Natural killer cell treated with Interleukin-12 subunit alpha and Interleukin-12 subunit beta and Interleukin-15 and Interleukin-18, amount 100 ng/mL, for 72 hours (primary cell): ENCODE measurements around the gene KNSTRN. TPM values are rescaled to one million over a fixed set of nuclear protein-coding genes. Genes with fewer than 3 reads are reported as not detected.
A peak's percentile ranks its signal among the peaks of the same experiment; 100 is the strongest.

Source experiments
- ATAC-seq, 2 donors: fragments of 150-1000 bp; cut with Tn5 transposase in 1 of 2; sonication (Bioruptor Pico), chemical (Tn5 transposase) in 1 of 2; 2 replicates each; pipeline ENCODE4 v1.10.0; 2021
- DNase-seq: peaks from one replicate; pipeline ENCODE4 v3.0.0; 2022; ENCODE audit warnings: low spot score
- H3K27ac Mint-ChIP-seq, 2 donors: 1 replicate in 1 of 2; 2 replicates in 1 of 2; pipeline ENCODE4 v1.8.0; 2022; ENCODE audit warnings: mixed read lengths in 2 of 2, mild to moderate bottlenecking in 1 of 2, moderate library complexity in 1 of 2
- H3K27me3 Mint-ChIP-seq, 2 donors: 1 replicate in 1 of 2; 2 replicates in 1 of 2; pipeline ENCODE4 v1.8.0; 2022; ENCODE audit warnings: mixed read lengths in 2 of 2
- H3K36me3 Mint-ChIP-seq: one replicate; pipeline ENCODE4 v1.8.0; 2022; ENCODE audit warnings: mixed read lengths
- H3K4me1 Mint-ChIP-seq, 2 donors: 1 replicate in 1 of 2; 2 replicates in 1 of 2; pipeline ENCODE4 v1.8.0; 2022; ENCODE audit warnings: low read depth in 2 of 2, mixed read lengths in 2 of 2, mild to moderate bottlenecking in 1 of 2
- H3K4me3 Mint-ChIP-seq: one replicate; pipeline ENCODE4 v1.8.0; 2022; ENCODE audit warnings: mixed read lengths
- H3K9me3 Mint-ChIP-seq: 2 replicates; pipeline ENCODE4 v1.8.0; 2022; ENCODE audit warnings: mixed read lengths
- total RNA-seq, 2 donors: library from RNA; stranded (reverse); gene quantifications; one replicate each; pipeline ENCODE4 v1.2.3, GENCODE V29; 2022

KNSTRN gene
- total RNA-seq, 2 donors from 2014 or later, result 32.4 to 75.1 TPM

GRCh38 chr15:40428185-40428584 is 45.7 kb downstream of the KNSTRN start:
- no peaks in the 10 kb centered on the region for H3K27me3 Mint-ChIP-seq
- H3K27ac Mint-ChIP-seq, result no peak overlapping the region
- no peaks in the 10 kb centered on the region for H3K9me3 Mint-ChIP-seq
- ATAC-seq (no peak), DNase-seq (no peak)
- H3K4me3 Mint-ChIP-seq, result no peak overlapping the region
- H3K36me3 Mint-ChIP-seq, result no peaks in the 10 kb centered on the region
- peaks cover 0 to 3% of the 10 kb centered on the region in 2 donors for H3K4me1 Mint-ChIP-seq

DNA sequence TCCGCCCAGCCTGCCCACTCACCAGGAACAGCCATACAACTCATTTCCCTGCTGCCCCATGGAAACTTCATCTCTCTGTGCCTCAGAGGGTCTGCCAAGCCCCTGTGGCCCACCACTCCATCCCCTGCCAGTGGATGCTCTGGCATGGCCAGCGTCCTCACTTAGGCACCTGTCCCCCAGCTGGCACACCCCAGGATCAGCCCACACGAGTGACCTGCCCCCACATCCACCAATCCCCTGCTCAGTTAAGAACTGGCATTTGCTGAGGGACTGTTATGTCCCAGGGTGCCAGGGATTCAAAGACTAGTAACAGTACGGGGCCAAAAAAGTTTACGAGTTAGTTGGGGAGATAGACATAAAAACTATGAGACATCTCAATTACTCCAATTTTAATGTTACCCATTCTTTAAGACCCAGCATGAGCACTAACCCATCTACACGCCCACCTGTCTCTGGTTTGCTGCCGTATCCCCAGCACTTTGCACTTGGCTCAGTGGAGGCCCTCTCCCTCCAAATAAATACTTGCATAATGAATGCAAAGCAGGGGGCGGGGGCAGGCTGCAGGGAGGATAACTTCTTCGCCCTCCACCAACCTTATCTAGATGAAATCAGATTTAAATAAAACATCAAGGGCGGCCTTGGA is 46.7 kb downstream of the KNSTRN start:
- Mint-ChIP-seq H3K4me1 (peaks cover 0 to 3% of the 10 kb centered on the region in 2 donors), H3K36me3 (no peaks in the 10 kb centered on the region), H3K9me3 (no peaks in the 10 kb centered on the region), H3K27me3 (no peaks in the 10 kb centered on the region), H3K4me3 (no peak overlapping the region), H3K27ac (no peak overlapping the region)
- DNase-seq (no peak), ATAC-seq (no peak)

GRCh38 chr15:40430271-40430805 is 47.8 kb downstream of the KNSTRN start:
- H3K4me3 Mint-ChIP-seq, result no peak overlapping the region
- peaks cover 0 to under 1% of the 10 kb centered on the region in 2 donors for H3K27me3 Mint-ChIP-seq
- H3K27ac Mint-ChIP-seq, result no peak overlapping the region
- DNase-seq, result no peak
- ATAC-seq, result no peak
- H3K36me3 Mint-ChIP-seq, result no peaks in the 10 kb centered on the region
- no peaks in the 10 kb centered on the region for H3K9me3 Mint-ChIP-seq
- peaks cover 0 to 6% of the 10 kb centered on the region in 2 donors for H3K4me1 Mint-ChIP-seq

DNA sequence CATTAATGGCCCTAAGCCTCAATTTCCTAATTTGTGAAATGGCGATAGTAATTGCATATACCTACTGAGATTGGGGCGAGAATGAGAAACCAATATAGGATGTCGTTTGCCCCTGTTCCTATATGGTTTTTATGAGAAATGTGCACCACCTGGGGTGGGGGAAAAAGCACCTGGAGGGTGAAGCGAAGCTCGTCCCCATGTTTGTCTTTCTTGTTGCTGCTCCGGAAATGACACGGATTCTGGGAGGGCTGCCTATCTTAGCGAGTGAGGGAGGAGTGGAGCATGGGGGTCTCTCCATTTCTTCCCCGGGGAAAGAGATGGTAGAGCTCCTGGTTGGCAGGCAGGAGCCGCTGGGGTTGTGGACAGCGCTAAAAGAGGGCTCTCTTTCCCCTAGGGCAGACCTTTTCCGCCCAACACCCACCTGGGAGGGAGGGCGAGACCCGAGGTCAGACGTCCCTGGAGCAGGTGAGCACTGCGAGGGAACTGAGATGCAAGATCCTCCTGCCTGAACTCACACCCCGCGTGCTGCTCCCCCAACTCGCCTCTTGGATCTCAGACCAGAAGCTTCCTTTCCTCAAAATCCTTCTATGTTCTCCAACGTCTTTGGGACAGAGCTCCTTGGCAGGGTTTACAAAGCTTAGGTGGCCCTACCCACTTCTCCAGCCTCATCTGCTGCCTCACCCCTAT is 52.6 kb downstream of the KNSTRN start:
- DNase-seq (no peak), ATAC-seq (no peak)
- H3K27me3 Mint-ChIP-seq, result peaks cover 7 to 24% of the 10 kb centered on the region in 2 donors
- H3K36me3 Mint-ChIP-seq, result no peaks in the 10 kb centered on the region
- H3K27ac Mint-ChIP-seq, result no peak overlapping the region
- peaks cover 9 to 24% of the 10 kb centered on the region in 2 donors for H3K4me1 Mint-ChIP-seq
- no peaks in the 10 kb centered on the region for H3K9me3 Mint-ChIP-seq
- peak overlapping the region; percentile 38 for H3K4me3 Mint-ChIP-seq

GRCh38 chr15:40435710-40436089 is 53.2 kb downstream of the KNSTRN start:
- H3K4me3 Mint-ChIP-seq, result peak overlapping the region; percentile 38
- no peaks in the 10 kb centered on the region for H3K36me3 Mint-ChIP-seq
- H3K27me3 Mint-ChIP-seq, result peaks cover 7 to 24% of the 10 kb centered on the region in 2 donors
- ATAC-seq (no peak), DNase-seq (no peak)
- no peaks in the 10 kb centered on the region for H3K9me3 Mint-ChIP-seq
- H3K27ac Mint-ChIP-seq, result no peak overlapping the region
- peaks cover 11 to 25% of the 10 kb centered on the region in 2 donors for H3K4me1 Mint-ChIP-seq

DNA sequence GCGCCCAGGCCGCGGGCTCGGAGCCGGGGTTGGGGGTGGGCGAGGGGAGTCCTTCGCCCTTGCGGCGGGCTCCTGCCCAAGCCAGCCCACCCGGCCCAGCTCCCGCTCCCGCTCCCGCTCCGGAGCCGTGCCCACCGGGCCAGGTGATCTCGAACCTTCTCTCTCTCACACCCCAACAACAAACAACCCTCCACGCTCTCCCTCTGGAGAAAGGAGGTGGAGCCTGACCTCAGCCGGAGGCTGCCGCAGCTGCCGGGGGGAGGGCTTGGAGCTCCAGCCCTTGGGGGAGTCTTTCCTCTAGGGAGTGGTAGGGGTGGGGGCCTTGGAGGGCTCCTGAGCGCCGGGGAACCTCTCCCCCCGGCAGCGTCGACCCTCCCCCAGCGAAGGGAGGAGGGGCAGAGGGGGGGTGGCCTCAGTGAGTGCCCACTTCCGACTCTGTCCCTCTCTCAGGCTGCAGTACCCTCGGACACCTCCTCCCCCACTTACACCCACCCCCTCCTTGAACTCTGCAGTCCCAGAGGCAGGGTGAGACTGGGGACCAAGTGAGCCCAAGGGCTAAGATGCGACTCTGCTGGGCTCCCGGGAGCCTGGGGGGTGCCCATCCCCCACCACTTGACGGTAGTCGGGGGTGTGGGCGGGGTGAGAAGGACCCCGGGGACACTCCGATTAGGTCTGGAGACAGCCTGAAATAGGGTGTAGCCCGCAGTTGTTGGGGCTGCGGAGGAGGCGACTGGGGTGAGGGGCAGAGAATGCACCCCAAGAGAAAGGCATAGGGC is 53.8 kb downstream of the KNSTRN start:
- peaks cover 7 to 24% of the 10 kb centered on the region in 2 donors for H3K27me3 Mint-ChIP-seq
- peak overlapping the region; percentile 54 for H3K4me3 Mint-ChIP-seq
- ATAC-seq (no peak), DNase-seq (no peak)
- H3K27ac Mint-ChIP-seq, result no peak overlapping the region
- peaks cover 11 to 25% of the 10 kb centered on the region in 2 donors for H3K4me1 Mint-ChIP-seq
- H3K36me3 Mint-ChIP-seq, result no peaks in the 10 kb centered on the region
- no peaks in the 10 kb centered on the region for H3K9me3 Mint-ChIP-seq

DNA sequence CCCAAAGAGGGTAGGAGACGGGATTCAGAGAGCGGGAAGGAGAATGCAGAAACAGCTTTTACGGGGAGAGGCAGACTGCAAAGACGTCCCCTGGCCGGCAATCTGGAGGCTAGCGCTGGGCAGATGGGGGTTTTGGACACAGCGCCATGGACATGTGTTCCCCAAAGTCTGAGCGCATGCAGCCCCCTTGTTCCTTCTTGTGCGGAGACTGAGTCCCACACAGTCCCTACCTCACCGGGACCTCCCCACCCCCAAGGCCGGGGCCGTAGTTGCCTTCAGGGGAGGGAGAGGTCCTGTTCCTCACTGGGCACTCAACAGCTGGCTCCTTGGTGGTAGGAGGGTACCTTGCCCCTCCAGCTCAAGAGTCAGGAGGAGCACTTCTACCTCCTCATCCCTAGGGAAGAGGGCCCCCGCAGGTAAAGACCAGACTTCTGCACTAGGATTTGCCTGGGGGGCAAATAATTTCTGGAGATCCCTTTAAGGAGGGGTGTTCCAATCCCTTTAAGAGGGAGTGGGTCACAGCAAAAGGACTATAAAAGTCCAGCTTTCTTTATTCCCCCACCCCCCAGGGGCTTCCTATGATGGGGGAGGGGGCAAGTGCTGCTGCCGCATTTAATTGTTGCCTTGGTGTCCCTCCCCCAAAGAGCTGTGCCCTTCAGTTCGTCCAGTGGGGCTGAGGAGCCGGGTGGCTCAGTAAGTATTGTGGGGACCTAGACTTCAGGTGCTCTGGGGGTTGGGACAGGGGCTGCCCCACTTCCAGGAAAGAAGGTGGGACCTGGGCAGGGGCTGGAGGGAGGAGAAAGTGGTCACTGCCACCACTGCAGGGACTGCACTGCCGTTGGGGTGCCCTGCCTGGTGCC is 54.6 kb downstream of the KNSTRN start:
- DNase-seq, result no peak
- no peak overlapping the region for H3K27ac Mint-ChIP-seq
- peak overlapping the region; percentile 54 for H3K4me3 Mint-ChIP-seq
- H3K27me3 Mint-ChIP-seq, result peaks cover 7 to 24% of the 10 kb centered on the region in 2 donors
- no peaks in the 10 kb centered on the region for H3K9me3 Mint-ChIP-seq
- H3K4me1 Mint-ChIP-seq, result peaks cover 11 to 25% of the 10 kb centered on the region in 2 donors
- no peaks in the 10 kb centered on the region for H3K36me3 Mint-ChIP-seq
- ATAC-seq, result no peak

DNA sequence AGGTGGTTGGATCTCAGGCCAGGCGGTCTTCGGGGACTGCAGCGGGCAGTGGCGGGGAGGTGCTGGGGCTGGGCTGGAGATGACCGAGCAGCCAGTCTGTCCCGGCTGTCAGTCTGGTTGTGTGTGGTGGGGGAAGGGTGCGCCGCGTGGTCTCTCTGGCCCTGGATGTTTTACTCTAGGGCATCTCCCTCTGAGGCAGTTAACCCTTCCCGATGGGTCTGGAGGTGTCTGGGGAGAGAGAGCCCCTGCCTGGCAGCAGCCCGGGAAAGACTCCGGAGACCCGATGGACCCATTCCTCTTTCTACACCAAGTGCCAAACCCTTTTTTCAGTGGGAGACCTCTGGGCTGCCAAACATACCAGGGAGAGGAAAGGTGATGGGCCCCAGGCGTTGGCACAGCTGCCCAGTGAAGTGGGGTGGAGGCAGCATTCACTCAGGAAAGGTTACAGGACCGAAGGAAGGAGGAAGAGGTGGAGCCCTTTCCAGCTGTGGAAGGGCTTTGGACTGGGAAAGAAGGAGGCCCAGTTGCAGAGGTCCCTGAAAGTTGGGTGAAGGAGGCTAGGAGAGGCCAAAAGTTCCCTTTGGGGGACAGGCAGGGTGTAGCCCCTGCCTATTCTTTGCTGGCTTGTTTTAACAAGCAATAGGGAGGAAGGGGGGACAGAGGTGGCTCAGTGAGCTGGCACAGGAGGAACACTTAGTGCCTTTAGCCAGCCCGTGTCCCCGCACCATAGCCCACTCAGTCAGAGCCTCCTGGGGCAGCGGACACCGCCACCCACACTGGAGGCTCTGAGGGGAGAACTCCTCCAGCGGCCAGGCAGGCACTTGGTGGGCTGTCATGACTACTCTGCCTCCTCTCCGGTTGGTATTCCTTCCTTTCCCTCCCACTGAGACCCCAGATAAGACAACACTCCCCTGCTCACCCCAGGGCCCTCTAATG is 55.5 kb downstream of the KNSTRN start:
- ATAC-seq (no peak), DNase-seq (no peak)
- peak overlapping the region; percentile 10 for H3K4me3 Mint-ChIP-seq
- H3K36me3 Mint-ChIP-seq, result no peaks in the 10 kb centered on the region
- no peak overlapping the region for H3K27ac Mint-ChIP-seq
- H3K27me3 Mint-ChIP-seq, result peaks cover 7 to 24% of the 10 kb centered on the region in 2 donors
- H3K4me1 Mint-ChIP-seq, result peaks cover 18 to 26% of the 10 kb centered on the region in 2 donors
- no peaks in the 10 kb centered on the region for H3K9me3 Mint-ChIP-seq

DNA sequence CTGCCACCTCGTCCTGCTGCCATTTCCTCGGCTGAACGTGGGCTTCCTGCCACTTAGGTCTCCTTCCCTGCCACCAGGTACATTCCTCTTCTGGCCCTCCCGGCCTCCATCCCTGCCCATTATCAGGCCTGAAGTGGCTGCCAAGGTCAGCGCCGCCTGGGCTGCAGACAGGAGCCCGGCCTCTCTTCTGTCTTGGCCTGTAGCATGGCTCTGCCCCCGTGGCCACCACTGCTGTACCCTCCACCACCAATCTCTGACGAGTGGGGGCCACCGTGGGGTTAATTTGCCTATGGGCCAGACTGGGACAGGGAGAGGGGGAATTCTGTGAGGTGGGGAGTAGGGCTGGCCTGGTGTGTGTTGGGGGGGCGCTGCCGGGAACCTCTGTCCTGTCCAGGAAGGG is 56.2 kb downstream of the KNSTRN start:
- H3K4me3 Mint-ChIP-seq, result no peak overlapping the region
- H3K27me3 Mint-ChIP-seq, result peaks cover 7 to 24% of the 10 kb centered on the region in 2 donors
- peaks cover 25 to 33% of the 10 kb centered on the region in 2 donors for H3K4me1 Mint-ChIP-seq
- no peak overlapping the region for H3K27ac Mint-ChIP-seq
- no peak for DNase-seq
- H3K9me3 Mint-ChIP-seq, result no peaks in the 10 kb centered on the region
- no peaks in the 10 kb centered on the region for H3K36me3 Mint-ChIP-seq
- ATAC-seq, result no peak

- peaks cover 33 to 38% of the 10 kb centered on the region in 2 donors for H3K4me1 Mint-ChIP-seq
- DNase-seq (no peak), ATAC-seq (no peak)
- peak overlapping the region; percentile 71 to 86 for H3K27ac Mint-ChIP-seq
- no peaks in the 10 kb centered on the region for H3K9me3 Mint-ChIP-seq
- no peaks in the 10 kb centered on the region for H3K36me3 Mint-ChIP-seq
- H3K4me3 Mint-ChIP-seq, result peak overlapping the region; percentile 95
- H3K27me3 Mint-ChIP-seq, result peaks cover 7 to 24% of the 10 kb centered on the region in 2 donors
Measured at GRCh38 chr15:40439461-40439959, 57.0 kb downstream of the KNSTRN start.

DNA sequence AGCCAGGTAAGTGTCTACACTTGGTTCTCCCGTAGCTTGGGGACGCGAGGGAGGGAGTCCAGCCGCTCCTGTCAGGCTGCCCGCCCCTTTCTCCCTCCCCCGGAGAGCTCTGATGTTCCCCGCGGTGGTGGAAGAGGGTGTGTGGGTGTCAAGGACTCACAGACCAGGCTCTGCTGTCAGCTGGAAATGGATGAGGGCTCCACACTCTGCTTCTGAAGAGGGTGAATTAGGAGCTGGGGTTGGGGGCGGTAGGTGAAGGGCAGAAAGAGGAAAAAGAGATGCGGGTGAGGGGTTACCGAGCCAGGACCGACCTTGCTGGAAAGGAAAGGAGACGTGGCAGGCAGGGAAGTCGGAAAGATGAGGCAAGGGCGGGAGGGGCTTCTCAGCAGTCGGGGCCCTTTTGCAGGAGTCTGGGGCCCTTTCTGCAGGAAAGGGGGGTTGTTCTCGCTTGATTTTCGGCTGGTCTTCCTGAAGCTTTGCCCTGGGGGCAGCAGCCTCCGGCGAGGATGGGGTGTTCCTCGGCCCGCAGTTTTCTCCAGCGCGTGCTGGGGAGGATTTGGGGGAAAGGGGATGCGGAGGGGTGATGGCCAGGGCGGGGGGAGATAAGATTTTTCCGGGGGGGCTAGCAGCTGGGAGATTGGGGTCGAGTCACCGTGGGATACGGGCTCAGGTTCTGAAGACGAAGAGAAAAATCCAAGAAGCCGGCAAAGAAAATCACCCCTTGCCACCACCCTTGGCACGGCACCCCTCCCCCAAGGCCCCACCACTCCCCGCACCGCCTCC is 57.6 kb downstream of the KNSTRN start:
- H3K27ac Mint-ChIP-seq, result peak overlapping the region; percentile 71 to 86
- peaks cover 40 to 44% of the 10 kb centered on the region in 2 donors for H3K4me1 Mint-ChIP-seq
- peaks cover 7 to 24% of the 10 kb centered on the region in 2 donors for H3K27me3 Mint-ChIP-seq
- H3K9me3 Mint-ChIP-seq, result no peaks in the 10 kb centered on the region
- H3K4me3 Mint-ChIP-seq, result peak overlapping the region; percentile 95
- H3K36me3 Mint-ChIP-seq, result no peaks in the 10 kb centered on the region
- ATAC-seq (no peak), DNase-seq (no peak)
